Gastroesophageal sphincter (tissue), 3 donors: Measurements from ENCODE around the gene CALB2.

Source experiments
- POLR2A ChIP-seq, 2 donors: fragments of 450-650 bp; IDR thresholded peaks; one replicate each; pipeline ENCODE4 v1.6.1; 2017; ENCODE audit warnings: antibody characterized with exemption in 2 of 2, mild to moderate bottlenecking in 2 of 2, moderate library complexity in 1 of 2
- POLR2AphosphoS5 ChIP-seq: sonication (generic); formaldehyde crosslinking; IDR thresholded peaks from one replicate; pipeline ENCODE4 v1.6.1; 2017; ENCODE audit warnings: antibody characterized with exemption
- TF ChIP-seq, protein P1 (sequence below), 4 experiments: fragments of 200-600 bp in 2 of 4; fragments of 450-650 bp in 2 of 4; sonication (generic) in 1 of 4; IDR thresholded peaks; one replicate each; pipeline ENCODE4 v1.5.1; 2017 to 2019; ENCODE audit warnings: antibody characterized with exemption in 4 of 4, mild to moderate bottlenecking in 2 of 4, moderate library complexity in 2 of 4

GRCh38 chr16:71426880-71427615 is 68.5 kb downstream of the CALB2 start:
- TF ChIP-seq, protein P1, sequence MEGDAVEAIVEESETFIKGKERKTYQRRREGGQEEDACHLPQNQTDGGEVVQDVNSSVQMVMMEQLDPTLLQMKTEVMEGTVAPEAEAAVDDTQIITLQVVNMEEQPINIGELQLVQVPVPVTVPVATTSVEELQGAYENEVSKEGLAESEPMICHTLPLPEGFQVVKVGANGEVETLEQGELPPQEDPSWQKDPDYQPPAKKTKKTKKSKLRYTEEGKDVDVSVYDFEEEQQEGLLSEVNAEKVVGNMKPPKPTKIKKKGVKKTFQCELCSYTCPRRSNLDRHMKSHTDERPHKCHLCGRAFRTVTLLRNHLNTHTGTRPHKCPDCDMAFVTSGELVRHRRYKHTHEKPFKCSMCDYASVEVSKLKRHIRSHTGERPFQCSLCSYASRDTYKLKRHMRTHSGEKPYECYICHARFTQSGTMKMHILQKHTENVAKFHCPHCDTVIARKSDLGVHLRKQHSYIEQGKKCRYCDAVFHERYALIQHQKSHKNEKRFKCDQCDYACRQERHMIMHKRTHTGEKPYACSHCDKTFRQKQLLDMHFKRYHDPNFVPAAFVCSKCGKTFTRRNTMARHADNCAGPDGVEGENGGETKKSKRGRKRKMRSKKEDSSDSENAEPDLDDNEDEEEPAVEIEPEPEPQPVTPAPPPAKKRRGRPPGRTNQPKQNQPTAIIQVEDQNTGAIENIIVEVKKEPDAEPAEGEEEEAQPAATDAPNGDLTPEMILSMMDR (IDR thresholded peaks at IDR 0.05): no peak
- TF ChIP-seq POLR2AphosphoS5 (no peak), POLR2A (IDR thresholded peaks at IDR 0.05) (no peak)
